Mucosa of descending colon (tissue), 3 donors: Measurements from ENCODE around the gene KLHL33. TPM values are rescaled to one million over a fixed set of nuclear protein-coding genes. Genes with fewer than 3 reads are reported as not detected.
"Not testable (repeated sequence)": the region's sequence is repeated elsewhere in the genome, so short reads cannot be mapped to it uniquely, and the experiment has no call there.

Experiments
- ATAC-seq: fragments of 200-7000 bp; cut with Tn5 transposase; one replicate; pipeline ENCODE4 v1.9.1; 2020; ENCODE audit warnings: mild to moderate bottlenecking, moderate library complexity
- DNase-seq, 3 donors: peaks; one replicate each; pipeline ENCODE4 v3.0.0-alpha.2; 2020
- H3K36me3 ChIP-seq: fragments of 200-600 bp; one replicate; pipeline ENCODE4 v1.8.0; 2021; ENCODE audit warnings: low read depth, mild to moderate bottlenecking
- H3K4me1 ChIP-seq: fragments of 200-600 bp; one replicate; pipeline ENCODE4 v1.8.0; 2021; ENCODE audit warnings: low read depth, mild to moderate bottlenecking
- H3K4me3 ChIP-seq: fragments of 200-600 bp; one replicate; pipeline ENCODE4 v1.8.0; 2021; ENCODE audit warnings: mild to moderate bottlenecking
- H3K9me3 ChIP-seq: fragments of 200-600 bp; one replicate; pipeline ENCODE4 v1.8.0; 2021; ENCODE audit warnings: mild to moderate bottlenecking
- intact Hi-C, 2 donors: fragments of 100-400 bp; cut with DNase I in 1 of 2; cut with micrococcal nuclease in 1 of 2; formaldehyde crosslinking; loops; one replicate each; pipeline versions ENCODE4 v1.11.0 to v1.11.1; 2022; cut with DNase I, micrococcal nuclease
- total RNA-seq, 3 donors: library from RNA; stranded (reverse); fragmentation: NEBNext Ultra II Directional in 2 of 3; extraction: Animal tissue kit (Norgen Biotek cat#: 25700) in 2 of 3; gene quantifications; one replicate each; pipeline versions ENCODE4 v1.2.1 to v1.2.4, GENCODE V29; 2021 to 2023
- TF ChIP-seq, protein P1 (sequence below): fragments of 200-600 bp; IDR thresholded peaks from one replicate; pipeline ENCODE4 v1.8.0; 2022; ENCODE audit warnings: antibody characterized with exemption, mild to moderate bottlenecking
- donor health status: DM: no; HTN: no; CAD: no; lungs with moderate emphysema.
- donor health status: DM: no; HTN: no; CAD: no.
- donor health status: DM: no; HTN: yes; CAD: no.

Gene KLHL33
- total RNA-seq, 3 donors from 2014 or later: 0.12 to 0.85 (median 0.27) TPM

DNA sequence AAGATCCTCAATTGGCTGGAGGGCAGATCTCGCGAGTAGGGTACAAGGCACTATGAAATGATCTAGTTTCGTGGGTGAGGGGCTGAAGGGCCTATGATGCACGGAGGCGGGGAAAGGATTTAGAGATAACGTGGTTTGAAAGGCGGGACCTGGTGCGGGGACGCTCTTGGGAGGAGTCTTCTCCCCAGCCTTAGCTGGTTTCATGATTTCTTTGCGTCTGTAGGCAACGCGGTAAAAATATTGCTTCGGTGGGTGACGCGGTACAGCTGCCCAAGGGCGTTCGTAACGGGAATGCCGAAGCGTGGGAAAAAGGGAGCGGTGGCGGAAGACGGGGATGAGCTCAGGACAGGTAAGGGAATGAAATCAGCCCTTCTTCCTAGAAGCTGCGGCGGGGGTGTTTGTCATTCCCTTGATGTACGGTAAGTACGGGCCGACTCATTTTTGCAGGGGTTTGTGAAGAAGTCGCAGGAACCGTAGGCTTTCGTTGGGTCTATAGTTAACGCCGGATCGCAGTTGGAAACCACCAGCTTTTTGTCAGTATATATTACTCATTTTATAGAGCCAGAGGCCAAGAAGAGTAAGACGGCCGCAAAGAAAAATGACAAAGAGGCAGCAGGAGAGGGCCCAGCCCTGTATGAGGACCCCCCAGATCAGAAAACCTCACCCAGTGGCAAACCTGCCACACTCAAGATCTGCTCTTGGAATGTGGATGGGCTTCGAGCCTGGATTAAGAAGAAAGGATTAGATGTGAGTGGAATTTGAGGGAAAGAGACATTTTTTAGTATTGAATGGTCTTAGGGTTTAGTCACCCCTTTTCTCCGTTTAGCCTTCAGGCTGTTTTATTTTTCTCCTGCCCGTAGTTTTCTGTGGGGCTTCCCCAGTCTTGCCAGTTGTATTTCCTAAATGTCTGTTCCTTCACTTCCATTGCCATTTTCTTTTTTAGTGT is 19.7 kb upstream of the KLHL33 start:
- intact Hi-C loops: loop anchor here in 1 of 2 donors (2.0 kb wide), 1 partner anchor 43 kb away; the partner anchor contains the start of gene TEP1
- Histone ChIP-seq H3K9me3 (no peaks in the 10 kb centered on the region), H3K4me1 (peaks cover 32% of the 10 kb centered on the region), H3K4me3 (peak overlapping the region; percentile 42), H3K36me3 (peaks cover 9% of the 10 kb centered on the region)
- ATAC-seq (peak; percentile 70), DNase-seq (peak in 1 of 3 donors; percentile 77)
- TF ChIP-seq, protein P1, sequence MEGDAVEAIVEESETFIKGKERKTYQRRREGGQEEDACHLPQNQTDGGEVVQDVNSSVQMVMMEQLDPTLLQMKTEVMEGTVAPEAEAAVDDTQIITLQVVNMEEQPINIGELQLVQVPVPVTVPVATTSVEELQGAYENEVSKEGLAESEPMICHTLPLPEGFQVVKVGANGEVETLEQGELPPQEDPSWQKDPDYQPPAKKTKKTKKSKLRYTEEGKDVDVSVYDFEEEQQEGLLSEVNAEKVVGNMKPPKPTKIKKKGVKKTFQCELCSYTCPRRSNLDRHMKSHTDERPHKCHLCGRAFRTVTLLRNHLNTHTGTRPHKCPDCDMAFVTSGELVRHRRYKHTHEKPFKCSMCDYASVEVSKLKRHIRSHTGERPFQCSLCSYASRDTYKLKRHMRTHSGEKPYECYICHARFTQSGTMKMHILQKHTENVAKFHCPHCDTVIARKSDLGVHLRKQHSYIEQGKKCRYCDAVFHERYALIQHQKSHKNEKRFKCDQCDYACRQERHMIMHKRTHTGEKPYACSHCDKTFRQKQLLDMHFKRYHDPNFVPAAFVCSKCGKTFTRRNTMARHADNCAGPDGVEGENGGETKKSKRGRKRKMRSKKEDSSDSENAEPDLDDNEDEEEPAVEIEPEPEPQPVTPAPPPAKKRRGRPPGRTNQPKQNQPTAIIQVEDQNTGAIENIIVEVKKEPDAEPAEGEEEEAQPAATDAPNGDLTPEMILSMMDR: no peak

DNA sequence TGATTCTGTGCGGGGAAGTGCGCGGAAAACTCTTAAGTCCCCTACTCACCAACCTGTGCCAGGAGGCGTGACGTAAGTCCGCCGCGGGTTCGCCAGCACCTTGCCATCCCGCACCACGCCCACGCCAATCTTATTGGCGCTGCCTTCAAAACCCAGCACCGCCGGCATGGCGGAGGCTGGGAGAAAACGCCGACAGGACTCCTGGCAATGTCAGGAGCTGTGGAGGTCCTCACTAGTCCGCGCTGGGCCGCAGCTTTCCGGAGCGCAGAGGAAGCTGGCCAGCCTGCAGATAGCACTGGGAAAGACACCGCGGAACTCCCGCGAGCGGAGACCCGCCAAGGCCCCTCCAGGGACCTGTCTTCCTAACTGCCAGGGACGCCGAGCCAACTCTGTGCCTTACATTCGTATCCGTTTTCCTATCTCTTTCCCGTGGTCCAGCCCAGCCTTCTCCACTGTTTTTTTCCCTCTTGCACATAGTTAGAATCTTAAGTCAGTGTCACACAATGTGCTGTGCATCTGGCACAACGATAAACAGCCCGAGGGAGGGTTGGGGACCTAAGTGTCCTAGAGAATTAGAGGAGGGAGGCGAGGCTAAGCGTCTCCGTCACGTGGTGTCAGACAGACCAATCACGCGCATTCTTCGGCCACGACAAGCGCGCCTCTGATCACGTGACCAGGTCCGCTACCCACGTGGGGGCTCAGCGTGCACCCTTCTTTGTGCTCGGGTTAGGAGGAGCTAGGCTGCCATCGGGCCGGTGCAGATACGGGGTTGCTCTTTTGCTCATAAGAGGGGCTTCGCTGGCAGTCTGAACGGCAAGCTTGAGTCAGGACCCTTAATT is 18.8 kb upstream of the KLHL33 start, which contains the start of the genes APEX1 and OSGEP:
TSS of gene APEX1 (plus strand) at position 711 of the 839 bp plus-strand sequence. CDS start 420 bp downstream, outside the sequence.
TSS of gene OSGEP (minus strand) at position 297 of the 839 bp plus-strand sequence. CDS start at position 168, 129 bp downstream.
- Histone ChIP-seq H3K4me1 (peaks cover 25% of the 10 kb centered on the region), H3K4me3 (peak within 1 kb of the TSS; percentile 42), H3K9me3 (no peaks in the 10 kb centered on the region), H3K36me3 (peaks cover 13% of the 10 kb centered on the region)
- ATAC-seq: peak; percentile 93
- peak; percentile 96 to 99 (median 99) for DNase-seq
- intact Hi-C loops: loop anchor here in 1 of 2 donors (2.0 kb wide), 1 partner anchor 42 kb away; the partner anchor contains the start of gene TEP1
- TF ChIP-seq, protein P1: no peak

DNA sequence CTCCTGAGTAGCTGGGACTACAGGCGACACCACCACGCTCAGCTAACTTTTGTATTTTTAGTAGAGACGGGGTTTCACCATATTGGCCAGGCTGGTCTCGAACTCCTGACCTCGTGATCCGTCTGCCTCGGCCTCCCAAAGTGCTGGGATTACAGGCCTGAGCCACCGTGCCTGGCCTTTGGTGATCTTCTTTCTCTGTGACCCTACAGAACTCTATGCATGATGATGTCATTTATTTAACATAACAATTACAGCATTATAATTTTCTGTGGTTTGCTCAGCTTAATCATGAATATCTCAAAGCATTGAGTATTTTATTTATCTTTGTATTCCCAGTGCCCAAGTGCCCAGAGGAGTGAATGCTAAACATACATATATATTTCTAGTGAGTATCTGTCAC is 16.9 kb upstream of the KLHL33 start:
- peaks cover 23% of the 10 kb centered on the region for H3K4me1 ChIP-seq
- ATAC-seq, DNase-seq, intact Hi-C loops, H3K9me3 ChIP-seq, H3K4me3 ChIP-seq: not testable (repeated sequence)
- peaks cover 18% of the 10 kb centered on the region for H3K36me3 ChIP-seq

DNA sequence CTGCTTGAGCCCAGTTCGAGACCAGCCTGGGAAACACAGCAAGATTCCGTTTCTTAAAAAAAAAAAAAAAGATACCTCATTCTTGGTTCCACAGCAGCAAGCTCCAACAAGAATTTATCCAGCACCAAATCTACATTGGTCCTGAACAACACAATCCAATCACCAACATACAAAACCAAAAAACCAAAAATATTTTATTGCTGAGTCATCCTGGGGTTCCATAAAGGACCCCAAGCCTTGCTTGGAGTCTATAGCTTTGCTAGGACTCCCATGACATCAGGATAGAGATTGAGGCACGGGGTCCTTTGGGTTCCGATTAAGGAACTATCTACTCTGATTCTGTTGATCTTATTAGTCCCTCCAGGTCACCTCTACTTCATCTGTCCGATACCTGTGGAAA is 10.9 kb upstream of the KLHL33 start:
- DNase-seq: no peak
- intact Hi-C loops: no loop called here
- TF ChIP-seq, protein P1: no peak
- H3K9me3 ChIP-seq: no peaks in the 10 kb centered on the region
- H3K4me1 ChIP-seq: no peaks in the 10 kb centered on the region
- ATAC-seq: no peak
- H3K4me3 ChIP-seq: no peak overlapping the region
- H3K36me3 ChIP-seq: peaks cover 9% of the 10 kb centered on the region

DNA sequence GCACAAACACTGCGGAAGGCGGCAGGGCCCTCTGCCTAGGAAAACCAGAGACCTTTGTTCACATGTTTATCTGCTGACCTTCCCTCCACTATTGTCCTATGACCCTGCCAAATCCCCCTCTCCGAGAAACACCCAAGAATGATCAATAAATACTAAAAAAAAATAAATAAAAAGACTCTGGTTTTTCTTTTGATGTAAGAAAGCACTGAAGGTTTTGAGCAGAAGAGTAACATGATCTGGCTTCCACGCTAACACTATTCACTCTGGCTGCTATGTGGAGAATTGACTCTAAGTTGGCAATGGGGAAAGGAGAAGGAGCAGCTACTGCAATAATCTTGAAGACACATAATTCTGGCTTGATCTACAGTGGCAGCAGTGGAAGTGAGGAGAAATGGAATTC is 7.7 kb upstream of the KLHL33 start:
- DNase-seq, intact Hi-C loops, H3K4me3 ChIP-seq, H3K36me3 ChIP-seq, H3K4me1 ChIP-seq, H3K9me3 ChIP-seq, ATAC-seq: not testable (repeated sequence)

DNA sequence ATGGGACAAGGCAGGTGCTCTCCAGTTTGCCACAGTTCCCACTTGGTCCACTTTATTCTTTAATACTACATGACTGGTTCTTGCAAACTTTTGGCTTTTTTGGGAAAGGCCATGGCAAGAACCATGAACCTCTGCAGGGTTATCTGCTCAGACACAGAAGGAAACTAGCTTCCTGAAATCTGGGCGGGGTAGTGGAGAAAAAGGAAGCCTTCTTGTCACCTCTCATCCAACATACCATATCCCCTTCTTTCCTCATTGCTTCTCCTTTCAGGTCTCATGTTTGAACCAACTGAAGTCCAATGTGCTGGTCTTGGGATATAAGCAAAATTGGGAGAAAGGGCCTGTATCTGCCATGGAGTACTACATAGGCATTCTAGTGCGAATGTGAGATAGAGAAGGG is 5.5 kb upstream of the KLHL33 start:
- no peaks in the 10 kb centered on the region for H3K4me1 ChIP-seq
- H3K4me3 ChIP-seq: no peak overlapping the region
- DNase-seq: no peak
- intact Hi-C loops: no loop called here
- ATAC-seq: no peak
- H3K36me3 ChIP-seq: no peaks in the 10 kb centered on the region
- H3K9me3 ChIP-seq: no peaks in the 10 kb centered on the region
- TF ChIP-seq, protein P1: no peak
